Stimulated activated CD8-positive, alpha-beta memory T cell treated with anti-CD3 and anti-CD28 coated beads, Interleukin-12 subunit alpha, Interleukin-12 subunit beta, amount 100 ng/mL, for 1 hour (primary cell): ENCODE measurements around the gene CD28.

Experiments
- DNase-seq: peaks from one replicate; pipeline ENCODE4 v3.0.0-alpha.2; 2020; ENCODE audit warnings: low read depth

The CD28 gene

DNA sequence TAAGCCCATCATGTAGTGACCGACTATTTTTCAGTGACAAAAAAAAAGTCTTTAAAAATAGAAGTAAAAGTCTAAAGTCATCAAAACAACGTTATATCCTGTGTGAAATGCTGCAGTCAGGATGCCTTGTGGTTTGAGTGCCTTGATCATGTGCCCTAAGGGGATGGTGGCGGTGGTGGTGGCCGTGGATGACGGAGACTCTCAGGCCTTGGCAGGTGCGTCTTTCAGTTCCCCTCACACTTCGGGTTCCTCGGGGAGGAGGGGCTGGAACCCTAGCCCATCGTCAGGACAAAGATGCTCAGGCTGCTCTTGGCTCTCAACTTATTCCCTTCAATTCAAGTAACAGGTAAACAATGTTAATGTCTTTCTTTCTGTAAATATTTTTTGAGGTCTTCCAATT, at the start of gene CD28:
CD28 (plus strand) TSS at position 237 of the 400 bp plus-strand sequence; CDS start at position 295, 58 bp downstream.
- DNase-seq = peak; percentile 68

DNA sequence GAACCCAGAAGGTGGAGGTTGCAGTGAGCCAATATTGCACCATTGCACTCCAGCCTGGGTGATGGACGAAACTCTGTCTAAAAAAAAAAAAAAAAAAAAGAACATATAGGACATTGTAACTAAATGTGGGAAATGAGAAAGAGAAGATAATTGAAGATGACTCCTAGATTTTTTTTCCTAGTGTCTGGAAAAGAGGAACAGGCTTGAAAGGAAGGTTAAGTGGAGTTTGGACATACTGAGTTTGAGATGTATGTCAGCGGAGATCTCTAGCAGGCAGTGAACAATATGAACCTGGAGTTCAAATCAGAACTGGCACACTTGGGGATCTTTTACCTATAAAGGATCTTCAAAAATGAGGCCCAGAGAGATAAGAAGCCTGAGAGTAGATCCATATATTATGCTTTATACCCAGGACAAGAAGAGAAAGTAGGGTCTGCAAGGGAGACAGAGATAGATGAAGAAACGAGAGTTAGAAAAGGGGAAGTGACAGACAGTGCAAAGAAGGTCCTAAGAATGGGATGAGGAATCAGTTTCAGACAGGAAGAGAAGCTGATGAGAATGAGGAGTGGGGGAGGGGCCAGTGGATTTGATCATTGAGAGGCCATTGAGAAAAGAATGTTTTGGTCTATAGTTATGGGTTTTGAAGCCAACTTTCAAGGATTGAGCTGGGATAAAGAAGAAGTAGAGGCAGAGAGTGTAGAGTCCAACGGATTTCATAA, 46.9 kb upstream of the CD28 start:
- no peak for DNase-seq

DNA sequence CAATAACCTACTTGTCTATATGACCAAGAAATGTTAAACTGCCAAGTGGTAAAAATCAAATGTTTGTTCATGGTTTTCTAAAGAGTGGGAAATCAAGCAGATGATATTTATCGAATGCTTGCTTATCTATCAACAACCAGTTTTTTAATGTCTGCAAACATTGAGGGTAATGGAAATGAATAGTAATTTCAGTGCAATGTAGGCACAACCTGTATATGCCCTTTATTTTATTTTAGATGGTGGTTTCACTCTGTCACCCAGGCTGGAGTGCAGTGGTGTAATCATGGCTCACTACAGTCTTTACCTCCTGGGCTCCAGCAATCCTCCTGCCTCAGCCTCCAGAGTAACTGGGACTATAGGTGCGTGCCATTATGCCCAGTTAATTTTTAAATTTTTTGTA, 46.0 kb upstream of the CD28 start:
- DNase-seq = no peak

DNA sequence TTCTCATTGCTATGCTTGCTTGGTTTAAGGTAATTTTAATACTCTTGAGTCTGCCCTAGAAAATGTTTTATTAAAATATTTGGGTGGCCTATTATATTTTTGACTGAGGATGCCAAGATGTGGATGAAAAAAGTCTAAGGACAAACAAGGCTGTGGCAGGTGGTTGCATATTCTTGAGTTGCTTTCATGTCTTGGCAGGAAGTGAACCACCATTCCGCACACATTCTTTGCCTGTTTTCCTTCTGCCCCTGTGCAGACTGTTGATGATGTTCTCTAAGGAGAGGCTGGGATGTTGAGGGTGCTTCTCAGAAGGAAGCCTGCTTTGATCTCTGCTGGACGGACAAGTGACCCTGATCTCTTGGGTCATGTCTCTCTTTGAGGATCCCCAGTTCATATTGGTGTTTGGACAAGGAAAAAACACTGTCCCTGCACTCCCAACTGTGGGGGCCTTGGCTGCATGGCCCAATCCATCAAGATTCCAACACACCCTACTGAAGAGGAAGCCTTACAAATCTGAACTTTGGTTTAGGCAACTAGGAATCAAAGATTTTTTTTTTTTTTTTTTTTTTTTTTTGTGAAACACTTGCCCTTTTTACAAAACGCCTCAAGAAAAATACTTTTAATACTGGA, 45.0 kb upstream of the CD28 start:
- DNase-seq = no peak

DNA sequence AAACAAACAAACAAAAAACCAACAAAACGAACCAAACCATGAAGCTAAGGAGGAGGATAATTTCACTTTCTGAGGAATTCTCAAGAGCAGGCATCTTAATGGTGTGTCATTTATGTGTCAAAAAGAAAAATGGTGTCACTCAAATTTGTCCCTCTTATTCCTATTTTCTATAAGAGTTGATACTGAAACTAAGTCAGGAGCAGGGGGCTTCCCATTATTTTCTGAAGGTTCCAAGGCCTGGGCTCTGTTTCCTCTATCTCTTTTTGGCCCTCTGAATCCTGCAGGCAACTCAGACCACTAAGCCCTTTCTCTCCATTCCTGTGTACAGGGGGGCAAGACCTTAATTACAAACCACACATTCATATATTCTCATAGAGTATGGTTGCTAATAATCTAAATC, 44.0 kb upstream of the CD28 start:
- no peak for DNase-seq

DNA sequence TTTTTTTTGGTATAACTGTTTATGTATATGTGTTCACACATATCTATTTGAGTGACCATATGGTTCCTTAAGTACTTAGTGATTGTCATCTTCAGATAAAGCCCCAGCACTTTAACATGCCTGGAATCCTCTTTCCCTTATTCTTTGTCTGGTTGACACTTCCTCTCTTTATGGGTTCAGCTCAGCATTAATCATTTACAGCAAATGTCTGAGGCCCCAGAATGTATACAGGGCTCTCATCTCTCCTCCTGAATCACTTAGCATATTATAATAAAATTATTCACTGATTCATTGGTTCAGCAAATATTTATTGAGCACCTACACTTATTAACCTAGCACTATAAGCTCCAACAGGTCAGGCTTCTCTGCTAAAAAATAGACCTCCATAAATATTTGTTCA, 43.5 kb upstream of the CD28 start:
- no peak for DNase-seq

DNA sequence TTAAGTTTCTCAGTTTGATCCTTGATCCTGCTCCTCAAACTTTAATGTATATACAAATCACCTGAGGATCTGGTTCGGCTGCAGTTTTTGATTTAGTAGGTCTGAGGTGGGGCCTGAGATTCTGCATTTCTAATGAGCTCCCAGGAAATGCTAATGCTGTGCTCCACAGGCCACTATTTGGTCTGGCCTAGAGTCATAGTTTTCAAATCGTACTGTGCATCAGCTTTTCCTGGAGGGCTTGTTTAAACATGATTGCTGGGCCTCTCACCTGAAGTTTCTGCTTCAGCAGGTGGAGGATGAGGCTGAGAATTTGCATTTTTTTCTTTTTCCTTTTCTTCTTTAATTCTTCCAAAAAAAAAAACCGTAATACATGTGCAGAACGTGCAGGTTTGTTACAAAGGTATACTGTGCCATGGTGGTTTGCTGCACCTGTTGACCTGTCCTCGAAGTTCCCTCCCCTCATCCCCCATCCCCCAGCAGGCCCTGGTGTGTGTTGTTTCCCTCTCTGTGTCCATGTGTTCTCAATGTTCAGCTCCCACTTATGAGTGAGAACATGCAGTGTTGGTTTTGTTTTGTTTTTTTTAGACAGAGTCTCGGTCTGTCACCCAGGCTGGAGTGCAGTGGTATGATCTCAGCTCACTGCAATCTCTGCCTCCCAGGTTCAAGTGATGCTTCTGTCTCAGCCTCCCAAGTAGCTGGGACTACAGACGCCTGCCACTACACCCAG, 42.2 kb upstream of the CD28 start:
- DNase-seq = no peak

DNA sequence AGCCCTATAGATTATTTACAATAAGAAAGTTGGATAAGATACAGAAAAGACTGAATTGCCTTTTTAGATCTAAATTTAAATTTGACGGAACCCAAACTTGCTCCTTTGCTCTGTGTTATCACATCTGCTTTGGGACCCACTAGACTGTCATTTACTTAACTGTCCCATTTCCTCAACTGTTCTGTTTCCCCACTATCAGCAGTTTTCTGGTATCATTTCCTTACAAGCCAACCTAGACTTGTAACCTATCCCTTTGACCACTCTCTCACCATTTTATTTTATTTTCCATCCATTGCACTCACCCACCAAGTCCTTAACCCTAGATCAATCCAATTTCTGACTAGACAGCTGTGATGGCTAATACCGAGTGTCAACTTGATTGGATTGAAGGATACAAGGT, 38.6 kb upstream of the CD28 start:
- no peak for DNase-seq

DNA sequence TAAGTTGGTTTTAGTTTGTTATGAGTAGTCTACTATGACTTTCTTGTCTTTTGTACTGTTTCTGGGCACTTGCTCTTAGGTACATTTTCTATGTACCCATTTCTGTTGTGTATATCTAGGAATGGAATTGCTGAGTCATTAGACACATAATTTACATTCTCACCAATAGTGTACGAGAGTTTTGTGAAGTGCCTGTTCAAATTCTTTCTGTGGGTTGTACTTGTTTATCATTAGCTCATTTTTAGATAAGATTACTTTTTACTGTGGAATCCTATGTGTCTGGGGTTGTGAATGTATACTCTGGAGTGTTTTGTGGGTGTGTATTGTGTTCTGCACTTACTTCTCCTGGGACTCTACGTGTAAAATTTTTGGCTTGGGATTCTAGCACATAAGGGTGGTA, 36.6 kb upstream of the CD28 start:
- no peak for DNase-seq

DNA sequence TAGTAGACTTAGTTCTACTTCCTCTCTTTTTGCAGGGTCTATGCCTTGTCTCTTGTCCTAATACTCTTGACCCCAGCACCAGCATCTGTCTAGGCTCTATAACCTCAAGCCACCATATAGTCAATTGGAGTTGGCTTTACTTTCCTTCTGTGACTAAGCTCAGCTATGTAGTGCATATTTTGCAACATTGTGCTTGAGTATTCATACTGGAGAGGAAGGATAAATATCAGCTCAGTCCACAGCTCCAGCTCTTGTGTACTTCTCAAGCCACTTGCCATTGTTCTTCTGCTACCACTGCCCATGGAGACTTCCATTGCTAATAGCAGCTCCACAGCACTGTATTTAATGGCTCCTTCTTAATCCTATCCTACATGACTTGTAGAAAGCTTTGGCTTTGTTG, 35.5 kb upstream of the CD28 start:
- DNase-seq = no peak

DNA sequence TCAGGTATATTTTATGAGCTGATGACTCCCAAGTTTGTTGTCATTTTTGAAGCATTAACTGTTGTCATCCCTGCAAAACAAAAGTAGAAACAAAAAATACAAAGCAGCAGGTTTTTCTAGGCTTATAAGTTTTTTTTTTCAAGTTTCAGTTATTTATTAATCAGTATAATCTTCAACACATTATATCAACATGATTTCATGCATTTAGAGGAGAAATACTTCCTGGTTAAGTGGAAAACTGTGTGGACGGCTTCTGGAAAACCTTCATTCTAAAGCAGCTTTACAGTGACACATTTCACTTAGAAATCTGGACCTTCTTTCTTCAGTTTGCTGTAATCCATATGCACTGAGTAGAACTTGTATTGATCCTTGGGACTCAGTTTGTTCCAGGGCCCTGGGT, 34.6 kb upstream of the CD28 start:
- no peak for DNase-seq

DNA sequence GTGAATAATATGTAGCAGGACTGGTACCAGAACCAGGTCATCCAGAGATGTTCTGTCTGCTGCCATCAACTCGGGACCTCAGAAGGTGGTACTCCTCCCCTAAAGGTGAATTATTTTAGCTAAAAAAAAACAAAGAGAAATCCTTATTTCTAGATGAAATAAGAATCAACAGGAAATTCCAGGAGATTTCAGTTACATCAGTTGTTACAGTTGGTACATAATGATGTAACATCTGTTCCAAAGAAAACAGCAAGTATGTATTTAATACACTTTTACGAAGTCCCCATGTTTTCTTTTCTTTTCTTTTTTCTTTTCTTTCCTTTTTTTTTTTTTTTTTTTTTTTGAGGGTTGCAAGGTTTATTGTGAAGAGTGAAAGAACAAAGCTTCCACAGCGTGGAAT, 33.6 kb upstream of the CD28 start:
- no peak for DNase-seq

DNA sequence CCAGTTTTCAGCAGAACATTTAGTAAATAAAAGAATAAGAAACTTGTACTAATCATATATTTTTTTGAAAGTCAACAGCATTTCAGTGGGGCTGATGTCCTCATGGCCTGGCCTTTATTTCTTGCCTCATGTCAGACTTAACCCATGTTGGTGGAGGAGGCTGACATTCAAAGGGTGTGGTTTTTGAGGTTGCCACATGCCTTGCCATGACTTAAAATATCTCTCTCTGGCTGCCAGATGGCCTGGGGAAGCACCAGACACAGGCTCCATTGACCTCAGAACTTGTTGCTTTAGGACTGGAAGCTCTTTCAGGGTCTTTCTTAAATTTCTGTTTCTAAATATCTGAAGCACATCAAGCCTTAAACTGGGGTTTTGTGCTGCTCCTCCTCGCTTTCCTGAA, 32.5 kb upstream of the CD28 start:
- DNase-seq = no peak

DNA sequence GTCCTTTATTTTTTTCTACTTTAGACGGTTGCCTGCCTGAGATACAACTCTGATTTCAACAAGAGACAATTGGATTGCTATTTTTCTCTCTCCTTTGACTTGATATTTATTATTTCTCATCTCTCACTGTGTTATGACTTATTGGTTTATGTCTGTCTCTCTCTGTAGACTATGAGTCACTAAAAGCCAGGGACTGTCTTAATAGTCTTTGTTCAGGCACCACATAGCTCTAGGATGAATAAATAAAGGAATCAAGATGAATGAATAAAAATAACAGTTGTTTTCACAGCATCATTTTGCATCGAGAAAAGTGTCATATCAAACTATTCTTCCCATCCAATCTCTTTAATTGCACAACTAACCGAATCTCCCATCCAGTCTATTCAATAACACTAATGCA, 31.4 kb upstream of the CD28 start:
- DNase-seq = no peak

DNA sequence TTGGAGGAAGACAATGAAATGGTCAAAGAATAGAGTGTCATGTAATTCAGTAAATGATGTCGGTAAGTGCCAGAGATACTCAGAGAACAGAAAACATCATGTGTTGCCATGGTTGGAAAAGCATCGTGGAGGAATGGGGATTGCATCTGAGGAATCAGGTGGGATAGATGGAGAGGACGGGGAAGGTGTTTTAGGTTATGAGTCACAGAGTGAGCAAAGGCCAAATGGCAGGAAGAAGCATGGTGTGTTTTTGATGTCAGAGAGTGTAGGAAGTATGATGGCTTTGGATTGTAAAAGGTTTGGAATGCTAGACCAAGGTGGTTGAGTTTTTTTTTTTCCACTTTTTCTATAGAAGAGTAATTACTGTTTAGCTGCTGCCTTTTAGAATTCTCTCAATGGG, 27.5 kb upstream of the CD28 start:
- no peak for DNase-seq

DNA sequence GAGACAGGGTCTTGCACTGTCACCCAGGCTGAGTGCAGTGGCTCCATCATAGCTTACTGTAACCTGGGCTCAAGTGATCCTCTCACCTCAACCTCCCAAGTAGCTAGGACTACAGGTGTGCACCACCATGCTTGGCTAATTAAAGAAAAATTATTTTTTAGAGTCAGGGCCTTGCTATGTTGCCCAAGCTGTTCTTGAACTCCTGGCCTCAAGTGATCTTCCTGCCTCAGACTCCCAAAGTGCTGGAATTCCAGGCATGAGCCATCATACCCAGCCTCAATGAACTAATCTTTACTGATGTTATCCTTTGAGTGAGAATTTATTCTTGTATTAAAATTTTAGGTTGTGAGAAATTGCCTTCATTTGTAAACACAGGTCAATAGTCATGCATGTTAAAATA, 27.0 kb upstream of the CD28 start:
- DNase-seq = no peak

DNA sequence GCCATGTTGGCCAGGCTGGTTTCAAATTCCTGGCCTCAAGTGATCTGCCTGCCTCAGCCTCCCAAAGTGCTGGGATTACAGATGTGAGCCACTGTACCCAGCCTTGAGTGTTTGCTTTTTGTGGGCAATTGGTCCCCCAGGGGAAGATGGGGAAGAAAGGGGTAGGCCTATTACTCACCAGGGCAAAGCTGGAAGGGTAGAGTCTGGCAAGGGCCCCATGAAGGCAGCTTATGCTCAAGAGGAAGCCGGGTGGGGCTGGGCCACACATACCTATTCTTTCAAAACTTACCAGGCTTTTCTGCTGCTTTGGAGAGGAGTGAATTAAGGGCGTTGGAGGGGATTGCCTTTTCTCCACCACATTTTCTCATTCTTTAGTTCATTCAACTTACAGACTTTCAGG, 24.5 kb upstream of the CD28 start:
- DNase-seq = no peak

DNA sequence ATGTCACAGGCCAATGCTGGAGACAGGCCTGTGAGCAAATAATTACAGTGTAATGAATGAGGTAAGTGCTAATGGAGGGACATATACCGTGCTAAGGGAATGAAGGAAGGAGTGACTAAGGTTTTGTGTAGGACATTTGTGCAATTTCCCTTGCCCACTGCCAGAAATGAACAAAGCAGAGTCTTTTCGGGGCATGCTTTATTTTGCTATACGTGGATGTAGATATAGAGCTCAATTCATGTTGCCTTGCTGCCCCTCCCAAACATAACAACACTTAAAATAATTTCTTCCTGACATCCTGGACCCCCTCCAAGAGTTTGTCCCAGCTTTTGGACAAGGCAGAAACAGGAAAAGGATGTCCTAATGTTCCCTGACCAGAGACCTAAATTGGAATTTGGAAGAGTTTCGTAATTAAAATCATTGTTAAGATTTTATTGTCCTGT, 23.7 kb upstream of the CD28 start:
- DNase-seq = no peak

DNA sequence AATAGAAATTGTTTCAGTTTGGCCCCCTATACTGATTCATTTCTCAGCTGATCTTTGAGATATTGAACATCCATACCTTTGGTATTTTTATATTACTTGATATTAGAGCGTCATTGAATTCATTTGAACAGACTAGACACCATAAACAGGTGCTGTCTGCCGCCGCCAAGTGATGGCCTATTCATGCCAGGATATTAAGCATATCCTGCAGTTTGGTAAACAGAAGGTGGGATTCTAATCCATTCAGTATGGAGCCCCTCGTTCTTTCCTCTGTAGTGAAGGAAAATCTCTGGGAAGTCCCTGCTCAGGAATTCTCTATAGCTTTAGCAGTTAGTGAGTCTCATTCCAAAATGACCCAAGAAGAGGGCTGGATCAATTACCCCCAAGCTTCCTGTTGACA, 23.0 kb upstream of the CD28 start:
- no peak for DNase-seq

DNA sequence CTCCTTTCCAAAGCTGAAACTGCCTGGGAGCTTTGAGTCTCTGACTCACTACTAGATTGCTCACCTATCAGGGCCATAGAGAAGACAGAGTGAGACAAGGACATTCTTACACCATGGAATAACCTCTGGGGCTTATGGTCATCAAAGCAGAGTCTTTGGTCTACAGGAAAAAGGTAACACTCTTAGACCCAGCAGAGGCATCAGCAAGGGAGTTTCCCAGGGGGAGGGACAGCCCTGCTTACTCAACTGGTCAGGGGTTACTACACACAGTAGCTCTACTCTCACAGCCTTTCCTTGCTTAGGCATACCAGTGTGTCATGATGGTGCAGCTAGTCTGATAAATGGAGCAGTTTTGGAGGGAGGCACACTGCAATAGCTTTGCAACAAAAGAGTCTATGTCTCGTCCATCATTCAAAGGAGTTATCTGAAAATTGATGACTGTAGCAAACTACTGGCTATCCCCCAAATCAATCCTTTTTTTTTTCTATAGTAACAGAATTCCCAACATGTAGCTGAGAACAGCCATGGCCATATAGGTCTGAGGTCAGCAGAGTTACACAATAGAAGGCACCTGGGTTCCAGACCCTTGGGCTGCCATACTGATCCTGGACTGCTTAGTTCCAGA, 22.4 kb upstream of the CD28 start:
- no peak for DNase-seq

DNA sequence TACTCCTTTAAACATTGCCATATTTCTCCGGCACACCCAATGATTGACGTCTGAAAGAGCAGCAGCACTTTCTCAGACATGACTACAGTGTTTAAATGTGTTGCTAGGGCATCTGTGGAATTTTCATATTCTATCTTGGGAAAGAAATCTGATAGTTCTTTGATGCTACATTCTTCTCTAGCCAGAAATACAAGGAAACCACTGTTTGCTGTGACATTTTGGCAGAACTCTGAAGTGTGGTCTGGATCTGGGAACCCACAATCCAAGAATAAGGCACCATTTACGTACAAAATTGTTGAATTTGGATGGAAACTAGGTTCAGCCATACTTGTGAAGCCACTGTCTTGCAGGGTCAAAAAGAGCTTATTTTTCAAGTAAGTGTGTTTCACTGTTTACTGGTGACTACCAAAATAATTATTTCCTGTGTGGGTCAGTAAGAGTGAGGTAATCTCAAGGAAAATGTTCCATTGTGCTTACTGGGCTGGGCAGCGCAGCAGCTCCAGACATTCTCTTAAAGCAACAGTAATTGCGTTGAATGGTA, 21.3 kb upstream of the CD28 start:
- DNase-seq = no peak

DNA sequence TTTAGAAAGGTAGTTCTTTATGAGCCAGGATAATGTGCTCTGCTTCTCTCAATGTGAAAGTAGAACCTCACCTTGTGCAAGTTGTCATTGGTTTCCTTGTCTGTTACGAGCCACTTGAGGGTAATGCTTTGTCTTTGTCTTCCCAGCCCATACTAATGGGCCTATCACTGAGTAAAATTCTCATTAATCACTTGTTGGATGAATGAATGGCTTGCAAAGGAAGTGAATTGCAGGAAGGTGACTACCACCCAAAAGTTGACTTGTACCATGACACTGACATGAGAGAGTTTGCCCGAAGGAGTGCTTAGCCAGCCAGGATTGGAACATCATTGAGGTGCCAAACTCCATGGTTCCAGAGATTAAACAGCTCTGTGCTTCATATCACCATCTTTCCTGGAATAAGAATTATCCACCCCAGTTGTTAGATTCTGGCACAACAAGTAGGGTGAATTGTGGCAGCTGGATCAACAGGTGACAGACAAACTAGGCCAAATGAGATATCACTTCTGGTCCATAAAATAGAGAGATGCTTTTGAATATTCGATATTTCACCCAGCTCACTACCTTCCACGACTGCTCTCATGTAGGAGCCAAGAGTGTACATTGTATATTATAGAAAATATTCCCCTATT, 20.5 kb upstream of the CD28 start:
- no peak for DNase-seq
